IPS-18a (cell line): ENCODE measurements around the gene PAX9.

Experiments used
- H3K27ac ChIP-seq: one replicate; pipeline ENCODE4 v1.5.1; 2013; ENCODE audit warnings: low read length
- H3K27me3 ChIP-seq: one replicate; pipeline ENCODE4 v1.6.1; 2013; ENCODE audit warnings: mild to moderate bottlenecking, low read length; ENCODE audit not compliant: control insufficient read depth, insufficient read depth
- H3K36me3 ChIP-seq: one replicate; pipeline ENCODE4 v1.6.1; 2013; ENCODE audit warnings: low read depth, low read length; ENCODE audit not compliant: control insufficient read depth
- H3K4me1 ChIP-seq: one replicate; pipeline ENCODE4 v1.6.1; 2013; ENCODE audit warnings: low read depth, low read length; ENCODE audit not compliant: control insufficient read depth
- H3K4me3 ChIP-seq: one replicate; pipeline ENCODE4 v1.5.1; 2013; ENCODE audit warnings: low read length
- H3K9ac ChIP-seq: one replicate; pipeline ENCODE4 v1.6.1; 2013; ENCODE audit warnings: mild to moderate bottlenecking, low read length, moderate library complexity
- H3K9me3 ChIP-seq: one replicate; pipeline ENCODE4 v1.6.1; 2013; ENCODE audit warnings: low read depth, low read length; ENCODE audit not compliant: control insufficient read depth

Gene PAX9

DNA sequence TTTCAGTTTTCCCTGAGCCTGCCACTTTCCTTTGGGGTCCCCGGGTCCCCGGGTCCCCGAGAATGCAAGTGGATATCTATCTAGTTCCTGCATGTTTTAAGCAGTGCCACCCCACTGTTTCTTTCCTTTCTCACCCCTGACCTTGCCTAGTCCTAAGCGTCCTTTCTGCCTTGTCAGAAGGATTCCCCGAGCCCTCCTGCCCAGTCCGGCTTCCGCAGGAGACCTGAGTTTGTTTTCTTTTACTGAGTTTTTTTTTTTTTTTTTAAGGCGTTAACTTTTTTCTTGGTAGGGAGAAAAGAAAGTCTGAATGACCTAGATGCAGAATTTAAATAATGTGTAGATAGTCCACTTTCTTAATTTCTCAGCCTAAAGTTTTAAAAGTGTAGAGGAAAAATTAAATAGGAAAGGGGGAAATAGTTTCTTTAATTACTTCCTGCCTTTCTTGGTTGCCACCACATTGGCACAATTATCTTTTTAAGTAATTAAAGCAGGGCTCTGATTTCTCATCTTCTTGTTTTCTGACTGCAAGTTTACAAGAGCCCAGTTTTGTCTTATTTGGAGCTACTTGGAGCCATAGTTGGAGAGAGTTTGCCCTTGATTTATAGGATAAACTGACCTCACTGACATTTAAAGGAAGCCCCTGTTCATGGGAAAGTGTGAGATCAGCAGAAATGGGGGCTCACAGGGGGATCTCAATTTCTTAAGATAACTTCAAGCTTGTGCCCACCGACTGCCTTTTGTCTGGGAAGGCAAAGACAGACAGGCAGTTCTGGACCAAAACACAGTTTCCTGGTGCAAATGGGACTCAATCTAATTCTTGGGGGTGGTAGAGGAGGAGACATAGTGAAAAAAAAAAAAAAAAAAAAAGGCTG lies 2.9 kb downstream of the PAX9 start:
- Histone ChIP-seq H3K4me1 (peaks cover 22% of the 10 kb centered on the region), H3K4me3 (no peak overlapping the region), H3K9me3 (peaks cover 3% of the 10 kb centered on the region), H3K27me3 (peaks cover 100% of the 10 kb centered on the region), H3K27ac (no peak overlapping the region), H3K9ac (no peak overlapping the region), H3K36me3 (no peaks in the 10 kb centered on the region)

DNA sequence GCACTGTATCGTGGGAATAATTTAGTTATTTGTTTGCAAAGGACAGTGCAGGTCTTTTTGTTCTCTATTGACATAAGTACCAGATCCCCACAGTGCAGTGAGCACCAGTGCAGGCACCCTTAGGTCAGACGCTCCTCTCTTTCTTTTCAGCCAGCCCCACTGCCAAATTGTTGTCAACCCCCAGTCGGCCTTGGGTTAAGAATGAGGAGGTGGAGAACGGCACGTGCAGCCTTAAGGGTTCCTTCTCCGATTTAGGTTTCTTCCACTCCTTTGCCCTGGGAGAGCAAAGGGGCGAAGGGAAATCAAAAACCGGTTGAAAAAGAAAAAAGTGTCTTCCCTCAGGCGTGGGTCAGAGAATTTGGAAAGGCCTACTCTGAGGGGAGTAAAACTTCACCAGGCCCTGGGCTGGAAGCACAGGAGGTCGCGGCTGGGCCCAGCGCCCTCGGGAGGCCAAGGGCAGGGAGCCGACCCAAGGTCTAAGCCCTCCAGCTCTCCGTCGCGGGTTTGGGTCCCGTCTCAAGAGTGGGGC lies 4.3 kb downstream of the PAX9 start:
- Histone ChIP-seq H3K27me3 (peaks cover 100% of the 10 kb centered on the region), H3K4me1 (peaks cover 22% of the 10 kb centered on the region), H3K36me3 (no peaks in the 10 kb centered on the region), H3K4me3 (peak overlapping the region; percentile 40), H3K9me3 (no peaks in the 10 kb centered on the region), H3K9ac (no peak overlapping the region), H3K27ac (no peak overlapping the region)

DNA sequence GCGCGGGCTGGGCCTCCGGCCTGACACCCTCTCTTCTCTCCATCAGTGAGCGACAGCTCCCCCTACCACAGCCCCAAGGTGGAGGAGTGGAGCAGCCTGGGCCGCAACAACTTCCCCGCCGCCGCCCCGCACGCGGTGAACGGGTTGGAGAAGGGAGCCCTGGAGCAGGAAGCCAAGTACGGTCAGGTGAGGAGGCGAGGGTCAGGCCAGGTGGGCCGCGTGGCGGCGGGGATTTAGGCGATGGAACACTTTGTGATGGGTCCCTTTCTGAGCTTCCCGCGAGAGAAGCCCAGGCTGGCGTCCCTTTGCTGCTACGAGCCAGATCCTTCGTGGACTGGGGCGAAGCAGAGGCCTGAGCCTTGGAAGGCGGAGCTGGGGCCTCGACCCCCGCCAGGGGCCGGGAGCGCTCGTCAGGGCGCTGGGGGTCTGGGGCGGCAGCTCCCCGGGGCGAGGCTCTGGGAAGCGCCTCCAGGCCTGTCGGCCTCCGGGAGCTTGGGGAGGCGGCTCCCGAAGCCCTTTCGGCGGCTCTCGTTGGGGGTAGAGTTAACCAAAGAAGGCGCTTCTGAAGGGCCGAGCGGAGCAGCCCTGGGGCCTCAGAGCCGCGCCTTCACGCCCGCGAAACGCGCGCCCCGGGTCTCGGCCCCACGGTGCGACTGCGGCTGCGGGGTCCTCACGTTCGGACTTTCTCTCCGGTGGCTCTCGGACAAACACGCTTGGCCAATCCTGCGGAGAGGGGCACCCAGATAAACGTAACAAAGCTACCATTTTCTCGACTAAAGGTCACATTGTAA lies 5.0 kb downstream of the PAX9 start:
- Histone ChIP-seq H3K4me1 (peaks cover 22% of the 10 kb centered on the region), H3K4me3 (peak overlapping the region; percentile 40)

DNA sequence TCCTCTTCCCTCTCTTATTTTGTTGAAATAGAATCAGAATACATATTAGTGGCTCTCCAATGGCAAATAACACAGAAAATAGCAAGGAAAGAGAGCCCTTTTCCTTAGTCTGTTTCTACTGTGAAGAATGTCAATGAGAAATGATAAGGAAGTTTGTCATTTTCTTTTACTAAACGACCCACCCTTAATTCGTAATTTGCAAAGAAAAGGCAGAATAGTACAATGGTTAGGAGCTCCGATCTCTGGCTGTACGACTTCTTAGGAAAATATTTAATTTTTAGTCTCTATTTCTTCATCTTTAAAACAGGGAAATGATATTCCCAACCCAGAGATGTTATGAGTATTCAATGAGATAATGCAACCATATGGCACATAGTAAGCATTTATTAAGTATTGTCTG lies 6.0 kb downstream of the PAX9 start:
- Histone ChIP-seq H3K4me3 (peak overlapping the region; percentile 40), H3K27me3 (peaks cover 96% of the 10 kb centered on the region), H3K9me3 (no peaks in the 10 kb centered on the region), H3K4me1 (peaks cover 18% of the 10 kb centered on the region), H3K9ac (no peak overlapping the region), H3K27ac (no peak overlapping the region), H3K36me3 (no peaks in the 10 kb centered on the region)

More for the DNA sequence above, 5.0 kb downstream of the PAX9 start:
- Histone ChIP-seq H3K9me3 (no peaks in the 10 kb centered on the region), H3K27ac (no peak overlapping the region), H3K36me3 (no peaks in the 10 kb centered on the region), H3K9ac (no peak overlapping the region), H3K27me3 (peaks cover 100% of the 10 kb centered on the region)

DNA sequence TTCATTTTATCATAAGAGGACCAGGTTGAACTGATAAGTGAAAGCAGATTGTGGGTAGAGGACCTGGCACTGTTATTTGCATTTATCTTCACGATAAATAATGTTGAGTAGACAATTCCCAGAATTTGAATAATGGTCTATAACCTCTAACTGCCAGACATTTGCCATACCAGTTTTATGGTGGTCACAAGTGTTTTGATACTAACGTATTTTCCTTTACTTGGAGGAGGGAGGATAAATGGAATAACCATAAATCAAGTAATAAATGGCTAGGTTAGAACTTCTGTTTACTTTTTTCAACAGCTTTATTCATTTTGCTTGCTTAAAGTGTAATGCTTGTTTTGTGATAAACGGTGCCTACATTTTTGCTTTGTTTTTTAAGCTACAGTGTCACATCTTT lies 9.5 kb downstream of the PAX9 start:
- H3K4me1 ChIP-seq, result peaks cover 18% of the 10 kb centered on the region

DNA sequence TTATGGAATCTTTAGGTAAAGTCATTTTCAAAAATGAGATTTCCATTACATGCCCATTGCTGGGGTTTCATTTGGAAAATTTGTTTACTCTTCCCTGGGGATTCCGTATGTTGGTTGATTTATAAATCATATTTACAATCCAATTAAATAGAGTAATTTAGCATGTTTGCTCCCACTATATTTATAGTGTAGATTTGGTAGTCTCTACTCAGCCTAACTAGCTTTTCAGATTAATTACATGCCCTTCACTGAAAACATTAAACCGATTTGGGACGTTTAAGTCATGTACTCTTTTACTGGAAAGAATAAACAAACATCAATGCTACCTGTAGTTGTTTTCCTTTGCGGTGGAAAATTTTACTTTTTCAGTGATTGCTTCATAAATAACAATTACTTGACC lies 10.4 kb downstream of the PAX9 start:
- no peak overlapping the region for H3K4me3 ChIP-seq
- H3K36me3 ChIP-seq, result no peaks in the 10 kb centered on the region
- no peak overlapping the region for H3K9ac ChIP-seq
- H3K4me1 ChIP-seq, result peaks cover 24% of the 10 kb centered on the region
- H3K27ac ChIP-seq, result no peak overlapping the region
- peaks cover 76% of the 10 kb centered on the region for H3K27me3 ChIP-seq
- no peaks in the 10 kb centered on the region for H3K9me3 ChIP-seq

More for the DNA sequence above, 9.5 kb downstream of the PAX9 start:
- Histone ChIP-seq H3K27me3 (peaks cover 85% of the 10 kb centered on the region), H3K27ac (no peak overlapping the region), H3K9ac (no peak overlapping the region), H3K9me3 (no peaks in the 10 kb centered on the region), H3K36me3 (no peaks in the 10 kb centered on the region), H3K4me3 (no peak overlapping the region)

DNA sequence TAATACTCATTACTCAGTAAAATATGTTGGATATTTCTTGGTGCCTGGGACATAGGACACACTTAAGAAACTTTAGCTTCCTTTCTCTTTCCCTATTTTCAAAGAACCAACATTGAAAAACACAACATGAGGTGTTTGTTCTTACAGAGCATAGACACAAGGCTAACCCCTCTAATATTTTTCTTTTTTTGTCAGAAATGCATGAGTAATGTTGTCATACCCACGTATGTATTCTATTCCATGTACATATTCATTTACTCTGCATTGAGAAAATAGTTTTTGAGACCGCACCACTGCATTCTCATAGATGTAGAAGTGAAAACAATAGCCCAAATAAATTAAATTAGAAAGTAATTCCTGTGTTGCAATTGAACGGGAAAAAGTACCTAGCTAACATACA lies 13.0 kb downstream of the PAX9 start:
- Histone ChIP-seq H3K9ac (no peak overlapping the region), H3K9me3 (no peaks in the 10 kb centered on the region), H3K4me3 (no peak overlapping the region), H3K4me1 (peaks cover 28% of the 10 kb centered on the region), H3K36me3 (no peaks in the 10 kb centered on the region), H3K27ac (no peak overlapping the region), H3K27me3 (peaks cover 50% of the 10 kb centered on the region)

DNA sequence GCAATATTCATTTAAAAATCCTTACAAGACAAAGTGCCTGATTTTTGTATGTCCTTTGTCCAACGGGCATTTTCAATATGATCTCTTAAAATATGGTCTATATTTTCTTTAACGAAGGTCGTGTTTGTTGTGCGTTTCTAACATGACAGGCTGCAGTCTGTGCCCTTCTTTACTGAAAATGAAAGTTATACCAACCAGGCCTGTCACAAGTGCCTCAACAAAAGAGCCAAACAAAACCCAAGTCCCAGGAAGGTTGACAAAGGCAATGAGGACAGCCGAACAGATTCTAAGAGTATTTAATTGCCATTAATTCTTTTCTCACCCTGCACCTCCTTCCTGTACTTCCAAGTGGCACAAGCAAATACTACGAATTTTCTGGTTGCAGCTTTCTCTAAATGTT lies 13.9 kb downstream of the PAX9 start:
- Histone ChIP-seq H3K36me3 (no peaks in the 10 kb centered on the region), H3K27me3 (peaks cover 41% of the 10 kb centered on the region), H3K4me1 (peaks cover 32% of the 10 kb centered on the region), H3K9me3 (no peaks in the 10 kb centered on the region), H3K4me3 (peak overlapping the region; percentile 19), H3K27ac (no peak overlapping the region), H3K9ac (no peak overlapping the region)

DNA sequence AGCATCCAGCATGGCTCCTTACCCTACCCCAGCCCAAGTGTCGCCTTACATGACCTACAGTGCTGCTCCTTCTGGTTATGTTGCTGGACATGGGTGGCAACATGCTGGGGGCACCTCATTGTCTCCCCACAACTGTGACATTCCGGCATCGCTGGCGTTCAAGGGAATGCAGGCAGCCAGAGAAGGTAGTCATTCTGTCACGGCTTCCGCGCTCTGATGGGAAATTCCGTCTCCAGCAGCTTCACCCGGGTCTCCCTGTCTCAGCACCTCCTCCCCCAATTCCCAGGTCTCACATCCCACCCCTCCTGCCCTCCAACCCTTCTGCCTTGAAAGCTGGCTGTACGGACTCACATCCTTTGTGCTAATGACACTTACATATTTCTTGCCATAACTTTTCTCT lies 14.6 kb downstream of the PAX9 start:
- Histone ChIP-seq H3K4me3 (peak overlapping the region; percentile 19), H3K36me3 (no peaks in the 10 kb centered on the region), H3K27ac (no peak overlapping the region), H3K27me3 (peaks cover 34% of the 10 kb centered on the region), H3K9me3 (no peaks in the 10 kb centered on the region), H3K9ac (no peak overlapping the region), H3K4me1 (peaks cover 38% of the 10 kb centered on the region)

DNA sequence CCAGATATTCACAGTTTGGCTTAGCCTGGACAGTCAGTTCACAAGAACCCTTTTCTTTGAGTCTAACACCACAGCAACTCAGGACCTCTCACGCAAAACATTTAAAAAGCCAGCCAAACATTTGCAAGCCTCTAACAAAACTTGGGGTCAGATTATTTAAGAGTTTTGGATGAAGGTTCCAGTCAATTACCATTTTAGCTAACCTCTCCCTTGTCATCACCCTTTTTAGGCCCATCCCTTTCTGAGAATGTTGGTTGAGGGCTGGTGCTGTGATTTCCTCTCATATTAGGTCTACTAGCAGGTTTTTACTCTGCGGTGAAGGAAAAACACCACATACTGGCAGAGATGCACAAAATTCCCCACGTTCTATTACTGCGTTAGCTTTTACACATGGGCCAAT lies 20.7 kb downstream of the PAX9 start:
- Histone ChIP-seq H3K27me3 (no peaks in the 10 kb centered on the region), H3K27ac (no peak overlapping the region)

DNA sequence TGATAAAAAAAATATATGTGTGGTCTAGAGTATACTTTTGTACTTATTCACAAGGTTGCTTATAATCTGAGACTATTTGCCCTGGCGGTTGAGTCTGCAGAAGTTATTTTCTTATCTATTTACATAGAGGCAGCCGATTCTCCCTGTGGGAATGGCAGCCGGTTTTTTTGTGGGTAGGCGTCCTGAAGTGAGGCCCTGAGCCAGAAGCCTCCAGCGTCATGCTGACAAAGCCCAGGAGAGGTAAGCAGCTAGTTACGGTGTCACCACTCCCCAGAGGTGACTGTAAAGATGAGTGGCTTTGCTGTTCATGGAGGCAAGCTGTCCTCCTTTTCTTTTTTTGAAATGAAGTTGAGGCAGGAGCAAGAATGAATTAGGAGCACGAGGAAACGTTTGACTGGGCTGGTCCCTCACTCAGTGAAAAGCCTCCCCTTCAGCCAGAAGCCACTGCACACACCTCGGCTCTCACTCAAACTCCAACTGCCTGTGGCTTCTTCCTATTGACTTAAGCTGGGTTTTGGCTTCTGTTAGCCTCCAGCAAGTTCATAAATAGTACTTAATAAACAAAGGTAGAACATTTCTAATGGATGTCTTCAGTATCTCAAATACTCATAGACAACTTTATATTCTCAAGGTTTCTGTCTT lies 21.5 kb downstream of the PAX9 start:
- no peaks in the 10 kb centered on the region for H3K36me3 ChIP-seq
- no peak overlapping the region for H3K4me3 ChIP-seq
- no peaks in the 10 kb centered on the region for H3K27me3 ChIP-seq
- H3K9me3 ChIP-seq, result no peaks in the 10 kb centered on the region
- peaks cover 34% of the 10 kb centered on the region for H3K4me1 ChIP-seq
- no peak overlapping the region for H3K27ac ChIP-seq
- no peak overlapping the region for H3K9ac ChIP-seq

More for the DNA sequence above, 20.7 kb downstream of the PAX9 start:
- peaks cover 36% of the 10 kb centered on the region for H3K4me1 ChIP-seq
- H3K9me3 ChIP-seq, result no peaks in the 10 kb centered on the region
- no peak overlapping the region for H3K9ac ChIP-seq
- no peaks in the 10 kb centered on the region for H3K36me3 ChIP-seq
- no peak overlapping the region for H3K4me3 ChIP-seq
